ENCODE results near the gene LAMC1. TPM values are rescaled to one million over a fixed set of nuclear protein-coding genes. Genes with fewer than 3 reads are reported as not detected.

LAMC1 gene
- total RNA-seq, 1 experiment from 2014 or later: 61.2 TPM

GRCh38 chr1:183100361-183100974 is 77.2 kb downstream of the LAMC1 start:
- Histone ChIP-seq H3K9me3 (ENCODE audit: control insufficient read depth in 1 of 2, insufficient read depth in 1 of 2, low read depth in 1 of 2, low read length in 2 of 2) (no peaks in the 10 kb centered on the region), H3K4me2 (ENCODE audit: low read length) (no peak overlapping the region), H3K79me2 (ENCODE audit: insufficient read depth, low read length) (peaks cover 17% of the 10 kb centered on the region; the same call in 1 of the 2 replicates), H4K20me1 (ENCODE audit: insufficient read depth) (no peaks in the 10 kb centered on the region), H3K27me3 (ENCODE audit: insufficient read depth, low read length) (no peaks in the 10 kb centered on the region), H3K36me3 (ENCODE audit: control insufficient read depth in 1 of 2, insufficient read depth in 2 of 2, low read length in 2 of 2) (no peaks in the 10 kb centered on the region; a peak in 1 of 4 replicates), H3K9me2 (ENCODE audit: insufficient read depth) (no peaks in the 10 kb centered on the region), H3K4me3 (replicated peaks in 1 of 2; ENCODE audit: low read depth in 1 of 2, low read length in 2 of 2) (no peak overlapping the region), H2AFZ (ENCODE audit: low read depth, low read length, poor library complexity, severe bottlenecking) (no peak overlapping the region), H3K27ac (ENCODE audit: low read depth, low read length) (no peak overlapping the region), H3K4me1 (ENCODE audit: control insufficient read depth in 1 of 2, insufficient read depth in 2 of 2, low read length in 2 of 2) (no peaks in the 10 kb centered on the region), H3K9ac (ENCODE audit: low read length) (no peak overlapping the region)
- RAD21 ChIA-PET (ENCODE audit: low non-redundant PET in 1 of 2, low total read pairs in 2 of 2, uncharacterized antibody in 2 of 2, unreplicated experiment in 2 of 2): no interaction called here
- no peak for TF ChIP-seq MAX (IDR thresholded peaks at IDR 0.05)
- TF ChIP-seq EGR1 (IDR thresholded peaks at IDR 0.05; ENCODE audit: low read depth): no peak
- no peak for TF ChIP-seq SIN3A (IDR thresholded peaks at IDR 0.05; ENCODE audit: low read depth)
- no peak for TF ChIP-seq CBX3 (IDR thresholded peaks at IDR 0.05; ENCODE audit: low read depth)
- TF ChIP-seq REST (IDR thresholded peaks at IDR 0.05; ENCODE audit: low read depth): no peak
- no peak for TF ChIP-seq CEBPB (IDR thresholded peaks at IDR 0.05; ENCODE audit: low read depth)
- TF ChIP-seq ZBTB33 (IDR thresholded peaks at IDR 0.05; ENCODE audit: extremely low read depth, insufficient replicate concordance, low read length): no peak
- no peak for TF ChIP-seq RAD21 (IDR thresholded peaks at IDR 0.05; ENCODE audit: low read depth)
- TF ChIP-seq ZFX (IDR thresholded peaks at IDR 0.05): no peak
- no peak for TF ChIP-seq YY1 (IDR thresholded peaks at IDR 0.05; ENCODE audit: extremely low read depth, insufficient replicate concordance, low read depth, low read length)
- no peak for TF ChIP-seq CTCF (IDR thresholded peaks at IDR 0.05 in 2 of 3, conservative IDR thresholded peaks at IDR 0.05 in 1 of 3; ENCODE audit: borderline replicate concordance in 1 of 3, insufficient read depth in 1 of 3, low read depth in 2 of 3, low read length in 2 of 3)
- TF ChIP-seq JUND (IDR thresholded peaks at IDR 0.05): no peak
- TF ChIP-seq POLR2AphosphoS5 (IDR thresholded peaks at IDR 0.05; ENCODE audit: low read depth, low read length): no peak
- TF ChIP-seq POLR2A (IDR thresholded peaks at IDR 0.05; ENCODE audit: borderline replicate concordance, extremely low read depth, insufficient read depth, insufficient read length): no peak
- TF ChIP-seq ATF3 (IDR thresholded peaks at IDR 0.05): no peak
- TF ChIP-seq ZNF274 (IDR thresholded peaks at IDR 0.05; ENCODE audit: low read depth, low read length): no peak
- no peak for TF ChIP-seq SRF (IDR thresholded peaks at IDR 0.05; ENCODE audit: low read depth)
- TF ChIP-seq SP1 (IDR thresholded peaks at IDR 0.05; ENCODE audit: low read depth): no peak
- TF ChIP-seq EZH2phosphoT487 (IDR thresholded peaks at IDR 0.05; ENCODE audit: borderline replicate concordance): no peak
- POLR2A ChIA-PET: no interaction called here
- DNase-seq (ENCODE audit: low read depth, low spot score): no peak
- no peak for ATAC-seq
- no TSS peak for BruUV-seq (replicated peaks)
- intact Hi-C loops (cut with micrococcal nuclease): no loop called here
- CTCF ChIA-PET: no interaction called here

Measured in HCT116 (cell line).